ENCODE data around the gene SIRPG. TPM values are rescaled to one million over a fixed set of nuclear protein-coding genes. Genes with fewer than 3 reads are reported as not detected.

The SIRPG gene
- total and polyA plus RNA-seq, 2 of the 8 experiments (the other 6 are each of a cell fraction or from before 2014, with no cell fraction given) = 0.08 TPM; not detected in 1

DNA sequence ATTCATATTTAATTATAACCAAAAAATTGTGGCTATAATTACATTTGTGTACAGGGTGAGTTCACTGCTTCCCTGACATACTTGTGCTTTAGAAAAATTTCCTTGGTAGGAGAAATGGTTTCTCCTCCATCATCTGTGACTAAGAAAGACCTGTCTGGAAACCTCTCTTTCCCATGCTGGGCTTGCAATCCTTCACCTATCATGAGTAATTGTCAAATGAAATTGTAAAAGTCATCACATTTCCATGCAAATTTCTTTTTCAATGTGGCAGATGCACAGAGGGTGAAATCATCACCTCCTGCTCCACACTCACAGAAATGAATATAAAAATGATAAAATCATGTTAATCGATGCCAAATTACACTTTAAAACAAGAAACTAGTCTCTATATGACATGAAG, 36.3 kb downstream of the SIRPG start:
- H3K56ac ChIP-seq (replicated peaks; ENCODE audit: insufficient read length, low read depth, low read length) = no peak overlapping the region
- H3K4me3 ChIP-seq (ENCODE audit: extremely low read depth in 1 of 4, insufficient read depth in 2 of 4, low read depth in 3 of 4, low read length in 4 of 4) = no peak overlapping the region
- no peak overlapping the region for H3K14ac ChIP-seq (ENCODE audit: insufficient read length)
- H3K27ac ChIP-seq (ENCODE audit: low read depth, low read length) = no peak overlapping the region
- H2BK12ac ChIP-seq (ENCODE audit: low read depth, low read length) = no peak overlapping the region
- no peak overlapping the region for H3K18ac ChIP-seq (ENCODE audit: extremely low read depth, low read length)
- H3K9ac ChIP-seq (replicated peaks in 1 of 4; ENCODE audit: extremely low read depth in 1 of 4, low read depth in 3 of 4, low read length in 3 of 4) = no peak overlapping the region
- no peaks in the 10 kb centered on the region for H3K79me2 ChIP-seq (ENCODE audit: control insufficient read depth in 1 of 2, insufficient read depth in 2 of 2, low read length in 2 of 2)
- CTCF ChIA-PET (ENCODE audit: partially characterized antibody) = no interaction called here
- no peak overlapping the region for H3K4ac ChIP-seq (replicated peaks; ENCODE audit: insufficient read length, low read depth, low read length)
- POLR2A ChIA-PET (ENCODE audit: partially characterized antibody) = no interaction called here
- no peak overlapping the region for H4K5ac ChIP-seq (ENCODE audit: insufficient read length, low read depth, low read length)
- no peak overlapping the region for H2AK5ac ChIP-seq (ENCODE audit: low read depth, low read length)
- no peaks in the 10 kb centered on the region for H4K20me1 ChIP-seq (replicated peaks in 1 of 2; ENCODE audit: control insufficient read depth in 1 of 2, insufficient read depth in 2 of 2, low read length in 2 of 2)
- no peak overlapping the region for H2BK5ac ChIP-seq (ENCODE audit: low read depth, low read length)
- peaks cover 0 to 3% (median under 1%) of the 10 kb centered on the region in 4 experiments; a peak in 1 of 7 replicates for H3K4me1 ChIP-seq (replicated peaks in 1 of 4; ENCODE audit: control insufficient read depth in 3 of 4, insufficient read depth in 4 of 4, low read length in 3 of 4)
- no peak overlapping the region for H2BK15ac ChIP-seq (ENCODE audit: low read length)
- DNase-seq (ENCODE audit: low read depth in 1 of 2, low spot score in 2 of 2) (no peak), FAIRE-seq (no peak)
- H3K23me2 ChIP-seq (ENCODE audit: low read depth, low read length) = no peaks in the 10 kb centered on the region
- H3K23ac ChIP-seq (ENCODE audit: insufficient read length) = no peak overlapping the region
- H4K91ac ChIP-seq (replicated peaks; ENCODE audit: insufficient read length, low read length) = no peak overlapping the region
- H3K4me2 ChIP-seq (ENCODE audit: insufficient read depth in 1 of 2, low read depth in 2 of 2, low read length in 2 of 2) = no peak overlapping the region
- TF ChIP-seq GTF2F1 (IDR thresholded peaks at IDR 0.05; ENCODE audit: borderline replicate concordance, low read depth, low read length) = no peak
- TF ChIP-seq YY1 (IDR thresholded peaks at IDR 0.05; ENCODE audit: low read depth, low read length) = no peak
- TF ChIP-seq SP1 (IDR thresholded peaks at IDR 0.05; ENCODE audit: low read depth, low read length) = no peak
- TF ChIP-seq, protein P1, sequence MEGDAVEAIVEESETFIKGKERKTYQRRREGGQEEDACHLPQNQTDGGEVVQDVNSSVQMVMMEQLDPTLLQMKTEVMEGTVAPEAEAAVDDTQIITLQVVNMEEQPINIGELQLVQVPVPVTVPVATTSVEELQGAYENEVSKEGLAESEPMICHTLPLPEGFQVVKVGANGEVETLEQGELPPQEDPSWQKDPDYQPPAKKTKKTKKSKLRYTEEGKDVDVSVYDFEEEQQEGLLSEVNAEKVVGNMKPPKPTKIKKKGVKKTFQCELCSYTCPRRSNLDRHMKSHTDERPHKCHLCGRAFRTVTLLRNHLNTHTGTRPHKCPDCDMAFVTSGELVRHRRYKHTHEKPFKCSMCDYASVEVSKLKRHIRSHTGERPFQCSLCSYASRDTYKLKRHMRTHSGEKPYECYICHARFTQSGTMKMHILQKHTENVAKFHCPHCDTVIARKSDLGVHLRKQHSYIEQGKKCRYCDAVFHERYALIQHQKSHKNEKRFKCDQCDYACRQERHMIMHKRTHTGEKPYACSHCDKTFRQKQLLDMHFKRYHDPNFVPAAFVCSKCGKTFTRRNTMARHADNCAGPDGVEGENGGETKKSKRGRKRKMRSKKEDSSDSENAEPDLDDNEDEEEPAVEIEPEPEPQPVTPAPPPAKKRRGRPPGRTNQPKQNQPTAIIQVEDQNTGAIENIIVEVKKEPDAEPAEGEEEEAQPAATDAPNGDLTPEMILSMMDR (IDR thresholded peaks at IDR 0.05; ENCODE audit: control extremely low read depth in 1 of 3, insufficient read depth in 1 of 3, low read depth in 1 of 3, low read length in 3 of 3) = no peak
- TF ChIP-seq TEAD4 (IDR thresholded peaks at IDR 0.05; ENCODE audit: low read depth, low read length) = no peak
- no peak for TF ChIP-seq TBP (IDR thresholded peaks at IDR 0.05; ENCODE audit: low read depth, low read length)
- no peak overlapping the region for H2BK120ac ChIP-seq (replicated peaks; ENCODE audit: low read depth, low read length)
- H2AFZ ChIP-seq (ENCODE audit: low read length) = no peak overlapping the region
- H3K27me3 ChIP-seq (replicated peaks in 1 of 4; ENCODE audit: control insufficient read depth in 3 of 4, extremely low read depth in 1 of 4, insufficient read depth in 3 of 4, low read length in 3 of 4) = no peaks in the 10 kb centered on the region
- H3K9me3 ChIP-seq (ENCODE audit: insufficient read depth in 2 of 2, low read depth in 1 of 2, low read length in 1 of 2) = 0 out of 4 replicates have a peak, but pooled peaks cover 3 to 7% of the 10 kb centered on the region in 2 experiments
- H4K8ac ChIP-seq (ENCODE audit: extremely low read depth, insufficient read depth, low read length) = no peak overlapping the region
- H3K79me1 ChIP-seq (ENCODE audit: low read depth, low read length) = no peaks in the 10 kb centered on the region
- whole genome bisulfite sequencing, 2 experiments (ENCODE audit: extremely low coverage in 1 of 2, insufficient coverage in 1 of 2, insufficient read length in 1 of 2, insufficient replicate concordance in 2 of 2, low coverage in 1 of 2, low lambda C conversion rate in 2 of 2, missing lambda C conversion rate in 1 of 2) = 91% methylated on average over 1 of the region's 1 CpG; no CpG with 5 or more reads in 1 of the 2 experiments
- H3K36me3 ChIP-seq (ENCODE audit: control insufficient read depth in 2 of 4, insufficient read depth in 4 of 4, low read length in 3 of 4) = no peaks in the 10 kb centered on the region
- no peak overlapping the region for H2BK20ac ChIP-seq (ENCODE audit: low read length)
